IPS-20b (cell line): ENCODE measurements around the gene TRIP11.

Experiments used
- H3K27ac ChIP-seq: one replicate; pipeline ENCODE4 v1.5.1; 2013; ENCODE audit warnings: low read length
- H3K27me3 ChIP-seq: 2 replicates; pipeline ENCODE4 v1.6.1; 2013; ENCODE audit warnings: mild to moderate bottlenecking, low read length, inconsistent platforms; ENCODE audit not compliant: insufficient read depth
- H3K36me3 ChIP-seq: 2 replicates; pipeline ENCODE4 v1.6.1; 2013; ENCODE audit warnings: low read depth, mild to moderate bottlenecking, inconsistent platforms, low read length, moderate library complexity; ENCODE audit not compliant: insufficient read depth
- H3K4me1 ChIP-seq: 2 replicates; pipeline ENCODE4 v1.6.1; 2013; ENCODE audit warnings: mild to moderate bottlenecking, control low read depth, inconsistent platforms, low read length, moderate library complexity; ENCODE audit not compliant: insufficient read depth
- H3K4me3 ChIP-seq: 2 replicates; pipeline ENCODE4 v1.5.1; 2013; ENCODE audit warnings: mild to moderate bottlenecking, low read length, inconsistent platforms
- H3K9ac ChIP-seq: 2 replicates; pipeline ENCODE4 v1.6.1; 2013; ENCODE audit warnings: low read depth, mild to moderate bottlenecking, inconsistent platforms, low read length, moderate library complexity
- H3K9me3 ChIP-seq: 2 replicates; pipeline ENCODE4 v1.6.1; 2013; ENCODE audit warnings: mild to moderate bottlenecking, low read depth, low read length, inconsistent platforms; ENCODE audit not compliant: insufficient read depth

The TRIP11 gene

DNA sequence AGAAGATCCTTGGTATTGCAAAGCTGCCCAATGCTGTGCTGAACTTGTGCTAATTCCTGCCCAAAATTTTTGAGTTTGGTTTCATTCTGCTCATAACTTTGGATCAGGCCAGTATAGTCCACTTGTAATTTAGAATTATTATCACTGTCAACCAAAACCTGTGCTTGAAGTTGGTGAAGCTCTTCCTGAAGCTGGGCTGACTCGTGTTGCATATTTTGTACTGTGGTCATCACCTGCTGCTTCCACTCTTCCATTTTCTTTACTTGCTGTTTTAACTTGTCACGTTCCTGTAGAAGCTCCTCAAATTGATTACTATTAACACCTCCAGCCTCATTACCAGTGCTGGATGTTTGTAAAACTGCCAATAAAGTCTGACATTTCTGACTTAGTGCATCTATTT is 35.8 kb downstream of the TRIP11 start:
- H3K27ac ChIP-seq, result no peak overlapping the region
- no peaks in the 10 kb centered on the region for H3K9me3 ChIP-seq
- H3K4me3 ChIP-seq, result no peak overlapping the region
- H3K36me3 ChIP-seq, result peaks cover 62% of the 10 kb centered on the region
- H3K4me1 ChIP-seq, result no peaks in the 10 kb centered on the region
- no peaks in the 10 kb centered on the region for H3K27me3 ChIP-seq
- no peak overlapping the region for H3K9ac ChIP-seq

DNA sequence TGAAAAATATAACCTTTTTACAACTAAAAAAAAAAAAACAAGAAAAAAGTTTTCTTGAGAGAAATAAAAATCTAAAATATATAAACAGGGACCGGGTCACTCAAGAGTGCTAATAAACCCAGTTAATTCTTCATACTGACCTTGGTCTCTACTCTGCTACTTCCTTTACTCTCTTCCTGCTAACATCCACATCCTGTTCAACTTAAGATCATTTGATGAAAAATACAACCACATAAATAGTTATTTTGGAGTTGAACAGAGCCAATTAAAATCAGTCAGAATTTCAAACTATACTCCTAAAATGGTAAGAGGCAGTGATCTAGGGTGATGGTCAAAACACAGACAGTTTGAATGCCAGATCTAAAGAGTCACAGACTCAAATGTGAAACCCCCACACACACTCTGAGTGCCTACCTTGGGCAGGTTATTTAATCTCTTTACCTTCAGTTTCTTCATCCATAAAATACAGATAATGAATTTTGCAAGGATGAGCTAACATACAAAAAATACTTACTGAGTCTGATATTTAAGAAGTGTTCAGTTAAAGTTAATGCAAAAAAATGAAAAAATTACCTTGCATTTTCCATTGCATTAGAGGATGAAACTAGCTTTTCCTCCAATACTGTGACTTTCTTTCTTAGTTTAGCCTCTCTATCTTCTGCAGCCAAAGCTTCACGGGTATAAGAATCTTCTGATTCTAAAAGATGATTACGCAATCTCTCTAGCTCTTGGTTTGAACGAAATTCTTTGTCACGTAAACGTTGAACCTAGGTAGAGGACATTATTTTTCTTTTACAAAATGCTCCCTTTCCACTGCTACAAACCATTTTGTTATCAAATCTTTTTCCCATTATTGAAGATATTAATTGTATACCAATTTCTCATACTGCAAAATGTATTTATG is 40.9 kb downstream of the TRIP11 start:
- Histone ChIP-seq H3K27ac (no peak overlapping the region), H3K4me3 (no peak overlapping the region), H3K4me1 (no peaks in the 10 kb centered on the region), H3K36me3 (peaks cover 51% of the 10 kb centered on the region), H3K9me3 (no peaks in the 10 kb centered on the region), H3K9ac (no peak overlapping the region), H3K27me3 (no peaks in the 10 kb centered on the region)

GRCh38 chr14:91997492-91997891 is 42.4 kb downstream of the TRIP11 start:
- H3K27ac ChIP-seq, result no peak overlapping the region
- H3K9me3 ChIP-seq, result no peaks in the 10 kb centered on the region
- H3K4me3 ChIP-seq, result no peak overlapping the region
- no peaks in the 10 kb centered on the region for H3K27me3 ChIP-seq
- H3K4me1 ChIP-seq, result no peaks in the 10 kb centered on the region
- peaks cover 45% of the 10 kb centered on the region for H3K36me3 ChIP-seq
- H3K9ac ChIP-seq, result no peak overlapping the region

DNA sequence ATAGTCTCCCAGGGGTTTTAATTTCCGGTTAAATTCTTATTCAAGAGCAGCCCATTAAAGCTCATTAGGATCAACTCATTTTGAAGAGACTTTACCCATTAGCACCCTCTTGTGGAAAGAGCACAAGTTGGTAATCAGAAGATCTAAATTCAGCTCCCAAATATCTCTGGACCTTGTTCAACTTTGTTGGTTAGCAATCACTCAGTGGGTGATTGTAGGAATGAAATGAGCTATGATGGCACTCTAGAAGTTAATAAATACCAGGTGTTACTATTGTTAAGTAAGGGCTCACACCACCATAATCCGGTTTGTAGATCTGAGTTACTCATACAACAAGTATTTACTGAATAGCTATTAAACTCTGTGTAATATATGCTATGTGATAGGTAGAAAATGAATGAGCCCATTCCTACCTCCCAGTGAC is 42.9 kb downstream of the TRIP11 start:
- Histone ChIP-seq H3K36me3 (peaks cover 51% of the 10 kb centered on the region), H3K4me3 (no peak overlapping the region)

GRCh38 chr14:91987192-91987591 is 52.7 kb downstream of the TRIP11 start:
- H3K27me3 ChIP-seq, result no peaks in the 10 kb centered on the region
- no peaks in the 10 kb centered on the region for H3K4me1 ChIP-seq
- peaks cover 66% of the 10 kb centered on the region for H3K36me3 ChIP-seq
- no peak overlapping the region for H3K4me3 ChIP-seq
- no peaks in the 10 kb centered on the region for H3K9me3 ChIP-seq
- no peak overlapping the region for H3K9ac ChIP-seq
- H3K27ac ChIP-seq, result no peak overlapping the region

More for the DNA sequence above, 42.9 kb downstream of the TRIP11 start:
- H3K4me1 ChIP-seq, result no peaks in the 10 kb centered on the region
- no peak overlapping the region for H3K9ac ChIP-seq
- no peak overlapping the region for H3K27ac ChIP-seq
- H3K9me3 ChIP-seq, result no peaks in the 10 kb centered on the region
- no peaks in the 10 kb centered on the region for H3K27me3 ChIP-seq

DNA sequence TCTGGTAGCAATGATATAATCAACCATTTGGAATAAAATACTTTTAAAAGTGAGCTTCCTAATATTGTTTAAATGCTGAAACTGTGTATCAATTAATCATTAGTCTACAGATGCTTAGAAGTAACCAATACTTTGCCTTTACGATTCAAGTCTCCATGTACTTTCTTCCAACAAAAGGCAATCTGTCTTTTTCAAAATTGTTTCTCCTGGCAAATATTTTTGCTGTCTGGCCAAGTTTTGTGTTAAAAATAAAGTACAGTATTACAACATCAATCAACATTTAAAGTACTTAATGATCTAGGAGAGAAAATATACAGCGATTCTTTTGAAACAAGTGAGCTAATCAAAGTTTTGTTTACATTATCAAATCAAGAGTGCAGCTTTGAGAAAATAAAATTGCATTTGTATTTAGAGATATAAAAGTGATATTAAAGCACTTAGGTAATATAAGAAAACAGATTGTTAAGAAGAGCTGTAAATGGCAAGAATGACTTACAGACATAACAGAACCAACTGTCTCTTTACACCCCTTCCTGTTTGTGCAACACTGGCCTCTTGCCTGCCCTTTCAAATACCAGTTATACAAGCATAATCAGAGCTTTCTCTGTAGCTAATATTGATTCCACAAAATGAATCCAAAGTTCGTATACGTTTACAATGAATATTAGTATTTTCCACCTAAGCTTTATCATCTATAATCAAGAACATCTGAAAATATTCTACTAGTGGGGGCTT is 54.2 kb downstream of the TRIP11 start:
- Histone ChIP-seq H3K27ac (no peak overlapping the region), H3K36me3 (peaks cover 51% of the 10 kb centered on the region), H3K9me3 (no peaks in the 10 kb centered on the region), H3K4me1 (no peaks in the 10 kb centered on the region), H3K4me3 (no peak overlapping the region), H3K27me3 (no peaks in the 10 kb centered on the region), H3K9ac (no peak overlapping the region)

DNA sequence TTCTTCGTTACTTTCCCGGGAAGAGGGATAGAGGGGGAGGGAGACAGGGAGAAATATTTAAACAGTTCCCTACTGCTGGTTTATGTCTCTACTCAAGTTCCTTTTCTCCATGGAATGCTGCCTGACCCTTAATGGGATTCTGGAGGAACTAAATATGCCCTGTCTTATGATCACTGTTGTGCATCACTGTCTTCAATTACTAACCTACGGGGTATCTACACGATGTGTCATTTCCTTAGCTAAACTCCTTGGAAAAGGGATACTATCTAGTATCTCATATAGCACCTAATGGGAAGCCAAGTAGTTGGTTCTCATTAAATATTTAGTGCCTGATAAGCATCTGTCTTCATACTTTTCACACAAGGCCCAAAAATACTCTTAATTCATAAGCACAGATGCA is 54.9 kb downstream of the TRIP11 start:
- H3K36me3 ChIP-seq, result peaks cover 52% of the 10 kb centered on the region

DNA sequence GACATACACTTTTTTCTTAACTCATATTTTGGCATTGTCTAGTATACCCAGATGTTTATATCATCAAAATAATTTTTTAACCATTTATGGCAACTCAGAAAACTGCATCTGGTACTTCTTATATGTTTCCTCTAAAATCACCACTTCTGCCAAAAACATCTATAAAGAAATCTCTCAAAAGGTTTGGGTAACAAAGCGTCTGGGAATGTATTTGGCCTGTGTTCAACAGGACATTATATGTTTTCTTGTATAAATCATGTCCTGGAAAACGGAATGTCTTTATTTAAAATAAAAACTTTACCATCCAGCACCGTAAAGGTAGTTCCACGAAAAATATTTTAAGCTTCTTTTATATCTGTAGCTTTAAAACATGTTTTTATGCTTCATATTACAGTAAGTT is 56.3 kb downstream of the TRIP11 start:
- no peaks in the 10 kb centered on the region for H3K27me3 ChIP-seq
- peaks cover 47% of the 10 kb centered on the region for H3K36me3 ChIP-seq
- no peak overlapping the region for H3K4me3 ChIP-seq
- no peaks in the 10 kb centered on the region for H3K9me3 ChIP-seq
- no peak overlapping the region for H3K9ac ChIP-seq
- no peaks in the 10 kb centered on the region for H3K4me1 ChIP-seq
- H3K27ac ChIP-seq, result no peak overlapping the region

More for the DNA sequence above, 54.9 kb downstream of the TRIP11 start:
- Histone ChIP-seq H3K9me3 (no peaks in the 10 kb centered on the region), H3K27ac (no peak overlapping the region), H3K9ac (no peak overlapping the region), H3K4me3 (no peak overlapping the region), H3K27me3 (no peaks in the 10 kb centered on the region), H3K4me1 (no peaks in the 10 kb centered on the region)

GRCh38 chr14:91980157-91980556 is 59.7 kb downstream of the TRIP11 start:
- Histone ChIP-seq H3K27ac (no peak overlapping the region), H3K4me3 (no peak overlapping the region), H3K9ac (no peak overlapping the region), H3K9me3 (no peaks in the 10 kb centered on the region), H3K4me1 (no peaks in the 10 kb centered on the region), H3K36me3 (peaks cover 15% of the 10 kb centered on the region), H3K27me3 (no peaks in the 10 kb centered on the region)

DNA sequence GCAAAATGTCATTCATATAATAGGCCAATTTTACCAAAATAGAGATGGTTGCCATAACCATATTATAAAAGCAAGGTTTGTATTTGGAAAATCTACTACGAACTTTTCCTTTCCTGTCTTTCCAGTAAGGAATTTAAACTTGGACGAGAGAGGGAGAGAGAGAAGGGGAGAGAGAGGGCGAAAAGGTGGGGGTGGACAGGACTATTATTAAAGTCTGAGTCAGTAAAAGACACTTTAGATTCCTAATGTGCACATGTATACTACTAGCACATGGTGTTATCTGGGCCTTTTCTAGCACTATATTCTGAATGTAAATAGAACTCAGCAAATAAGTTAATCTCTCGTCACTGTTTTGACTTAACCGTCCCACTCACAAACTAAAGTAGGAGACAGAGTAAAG is 62.0 kb downstream of the TRIP11 start:
- Histone ChIP-seq H3K9me3 (no peaks in the 10 kb centered on the region), H3K4me3 (no peak overlapping the region), H3K27ac (no peak overlapping the region), H3K27me3 (no peaks in the 10 kb centered on the region), H3K36me3 (peaks cover 18% of the 10 kb centered on the region), H3K9ac (no peak overlapping the region), H3K4me1 (no peaks in the 10 kb centered on the region)

GRCh38 chr14:91975763-91976162 is 64.1 kb downstream of the TRIP11 start:
- Histone ChIP-seq H3K9me3 (no peaks in the 10 kb centered on the region), H3K36me3 (peaks cover 29% of the 10 kb centered on the region), H3K9ac (no peak overlapping the region), H3K4me1 (no peaks in the 10 kb centered on the region), H3K4me3 (no peak overlapping the region), H3K27me3 (no peaks in the 10 kb centered on the region), H3K27ac (no peak overlapping the region)
